NCI-H1417 treated with DMSO at 0.1 percent for 48 hours (cell line): ENCODE data around the gene KLHL6.

Source experiments
- DNase-seq: peaks from one replicate; lab custom pipeline; 2025; lab: John Stamatoyannopoulos, UW

KLHL6 gene

GRCh38 chr3:183563536-183563874, 8.0 kb upstream of the KLHL6 start:
- no peak for DNase-seq

GRCh38 chr3:183560607-183561006, 5.1 kb upstream of the KLHL6 start:
- no peak for DNase-seq

- DNase-seq: no peak
Measured at GRCh38 chr3:183558495-183558894, 3.0 kb upstream of the KLHL6 start.

- DNase-seq: no peak
Measured at GRCh38 chr3:183556722-183557121, 1.2 kb upstream of the KLHL6 start.

GRCh38 chr3:183554377-183554776, 1.1 kb downstream of the KLHL6 start:
- no peak for DNase-seq

DNA sequence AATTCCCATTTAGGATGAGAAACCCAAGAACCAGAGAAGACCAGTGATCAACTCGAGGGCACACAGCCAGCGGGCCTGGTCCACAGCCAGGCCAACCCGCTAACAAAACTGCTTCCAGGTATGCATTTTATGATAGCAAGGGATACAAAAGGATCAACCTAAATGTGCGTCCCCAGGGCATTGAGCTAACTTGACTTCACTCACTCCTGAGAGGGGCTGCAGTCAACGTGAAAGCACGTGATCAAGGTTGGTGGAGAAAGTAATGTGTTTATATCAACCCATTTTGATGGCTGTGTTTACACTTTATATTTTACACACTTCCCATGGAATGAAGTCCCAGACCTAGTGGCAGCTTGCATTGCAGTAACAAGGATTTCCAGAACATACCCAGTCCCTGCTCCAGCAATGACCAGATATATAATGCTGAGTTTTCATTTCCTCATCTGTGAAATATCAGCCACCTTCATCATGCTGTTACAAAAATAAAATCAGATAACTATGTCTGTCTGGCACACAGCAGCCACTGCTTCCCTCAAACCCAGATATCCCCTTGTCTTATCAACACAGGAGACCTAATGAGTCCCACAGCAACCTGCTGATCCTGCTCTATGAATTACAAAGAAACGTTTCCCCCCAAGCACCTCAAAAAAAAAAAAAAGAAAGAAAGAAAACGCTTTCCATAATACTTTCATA, 2.0 kb downstream of the KLHL6 start:
- no peak for DNase-seq

GRCh38 chr3:183551930-183552329, 3.6 kb downstream of the KLHL6 start:
- DNase-seq: no peak

- DNase-seq: no peak
Measured at GRCh38 chr3:183548262-183548769, 7.2 kb downstream of the KLHL6 start.

DNA sequence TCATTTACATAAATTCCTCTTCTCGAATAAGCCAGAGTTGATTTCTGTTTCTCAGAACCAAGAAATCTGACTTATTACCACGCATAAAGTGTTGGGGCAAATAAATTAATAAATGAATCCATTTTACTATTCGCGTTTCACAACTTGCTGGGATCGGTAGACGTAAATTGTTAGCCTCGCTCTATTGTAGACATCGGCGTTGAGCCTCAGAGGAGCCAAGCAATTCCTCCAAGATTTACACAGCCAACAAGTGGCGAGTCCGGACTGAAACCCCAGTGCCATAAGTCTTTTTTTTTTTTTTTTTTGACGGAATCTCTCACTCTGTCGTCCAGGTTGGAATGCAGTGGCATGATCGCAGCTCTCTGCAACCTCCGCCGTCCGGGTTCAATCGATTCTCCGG, 8.9 kb downstream of the KLHL6 start:
- no peak for DNase-seq

DNA sequence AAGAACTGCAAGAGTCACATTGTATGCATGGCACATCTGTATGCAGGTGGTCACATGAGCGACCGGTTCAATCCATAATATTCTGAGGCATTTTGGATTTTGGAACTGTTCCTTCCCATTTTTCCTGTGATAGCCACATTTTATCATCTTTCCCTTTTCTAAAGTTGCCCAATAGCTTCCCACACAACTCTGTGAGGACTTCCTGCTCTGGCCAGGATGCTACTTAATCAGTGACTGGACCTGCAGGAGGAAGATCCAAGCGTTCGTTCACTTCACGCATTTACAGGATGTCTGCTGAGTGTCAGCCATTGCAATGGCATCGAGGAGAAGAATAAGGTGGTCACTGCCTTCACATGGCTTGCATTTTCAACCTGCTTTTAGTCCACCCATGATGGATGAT, 9.8 kb downstream of the KLHL6 start:
- DNase-seq: no peak

DNA sequence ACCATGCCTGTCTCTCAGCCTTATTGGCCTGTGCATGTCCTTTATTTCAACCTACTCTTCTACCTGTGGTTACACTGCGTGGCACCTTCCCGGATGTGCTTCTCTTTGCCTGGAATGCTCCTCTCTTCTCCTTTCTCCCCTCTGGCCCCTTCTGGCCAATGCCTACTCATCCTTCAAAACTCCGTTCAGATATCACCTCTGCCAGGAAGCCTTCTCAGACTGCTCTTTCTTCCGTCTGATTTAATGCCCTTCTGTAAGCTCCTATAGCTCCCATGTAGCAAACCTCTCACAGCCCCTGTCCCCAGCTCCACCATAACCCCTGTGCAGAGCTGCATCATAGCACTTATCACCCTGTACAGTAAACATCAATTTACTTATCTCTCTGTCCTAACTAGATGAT, 13.2 kb downstream of the KLHL6 start:
- no peak for DNase-seq

DNA sequence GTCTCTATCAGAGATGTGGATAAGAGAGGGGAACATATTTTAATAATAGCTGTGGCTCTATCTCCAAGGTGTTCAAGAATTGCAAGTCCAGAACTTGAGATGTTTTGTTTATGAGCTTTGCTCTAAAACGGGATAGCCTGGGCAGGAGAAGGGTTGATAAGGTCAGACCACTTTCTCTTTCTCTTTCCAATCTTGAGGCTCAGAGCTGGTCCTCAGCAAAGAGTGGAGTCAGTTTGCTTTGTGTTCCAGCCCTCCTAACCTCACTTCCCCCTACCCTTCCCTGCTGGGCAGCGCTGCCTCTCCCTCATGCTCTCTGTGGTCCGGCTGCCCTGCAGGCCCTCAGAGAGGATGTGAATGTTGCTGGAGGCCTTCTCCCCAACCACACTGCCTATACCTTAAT, 13.8 kb downstream of the KLHL6 start:
- no peak for DNase-seq

GRCh38 chr3:183541235-183541655, 14.3 kb downstream of the KLHL6 start:
- DNase-seq: no peak

GRCh38 chr3:183540501-183541234, 14.8 kb downstream of the KLHL6 start:
- DNase-seq: no peak

- no peak for DNase-seq
Measured at GRCh38 chr3:183539811-183540210, 15.7 kb downstream of the KLHL6 start.

- DNase-seq: no peak
Measured at GRCh38 chr3:183538486-183538885, 17.0 kb downstream of the KLHL6 start.

GRCh38 chr3:183537295-183537730, 18.2 kb downstream of the KLHL6 start:
- no peak for DNase-seq

DNA sequence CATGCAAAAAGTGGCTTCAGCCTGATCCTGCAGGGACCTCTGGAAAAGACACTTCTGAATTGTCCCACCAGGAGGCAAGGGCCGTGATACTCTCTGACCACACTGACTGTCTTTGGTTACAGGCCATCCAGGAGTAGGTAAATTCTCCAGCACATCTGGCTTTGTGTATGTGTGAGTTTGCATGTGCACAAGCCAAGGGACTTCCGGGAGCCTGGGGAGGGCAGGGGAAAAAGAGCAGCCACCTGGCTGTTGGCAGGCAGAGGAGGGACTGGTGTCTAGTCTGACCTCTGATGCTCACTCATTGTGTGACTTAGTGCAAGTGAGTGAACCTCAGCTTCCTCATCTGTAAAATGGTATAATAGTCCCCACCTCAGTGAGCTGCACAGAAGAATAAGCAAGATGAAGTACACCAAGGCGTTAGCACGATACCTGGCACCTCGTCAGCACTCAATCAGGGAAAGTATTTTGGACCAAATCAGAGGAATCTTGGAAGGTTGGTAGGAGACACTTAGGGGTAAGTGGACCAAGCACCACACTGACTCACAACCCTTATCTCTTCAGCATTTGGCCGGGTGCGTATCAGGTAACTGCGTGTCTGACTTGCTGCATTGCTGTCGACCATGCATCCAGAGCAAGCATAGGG, 19.1 kb downstream of the KLHL6 start:
- no peak for DNase-seq

GRCh38 chr3:183534249-183534648, 21.3 kb downstream of the KLHL6 start:
- DNase-seq: no peak

- no peak for DNase-seq
Measured at GRCh38 chr3:183533412-183534132, 21.9 kb downstream of the KLHL6 start.

DNA sequence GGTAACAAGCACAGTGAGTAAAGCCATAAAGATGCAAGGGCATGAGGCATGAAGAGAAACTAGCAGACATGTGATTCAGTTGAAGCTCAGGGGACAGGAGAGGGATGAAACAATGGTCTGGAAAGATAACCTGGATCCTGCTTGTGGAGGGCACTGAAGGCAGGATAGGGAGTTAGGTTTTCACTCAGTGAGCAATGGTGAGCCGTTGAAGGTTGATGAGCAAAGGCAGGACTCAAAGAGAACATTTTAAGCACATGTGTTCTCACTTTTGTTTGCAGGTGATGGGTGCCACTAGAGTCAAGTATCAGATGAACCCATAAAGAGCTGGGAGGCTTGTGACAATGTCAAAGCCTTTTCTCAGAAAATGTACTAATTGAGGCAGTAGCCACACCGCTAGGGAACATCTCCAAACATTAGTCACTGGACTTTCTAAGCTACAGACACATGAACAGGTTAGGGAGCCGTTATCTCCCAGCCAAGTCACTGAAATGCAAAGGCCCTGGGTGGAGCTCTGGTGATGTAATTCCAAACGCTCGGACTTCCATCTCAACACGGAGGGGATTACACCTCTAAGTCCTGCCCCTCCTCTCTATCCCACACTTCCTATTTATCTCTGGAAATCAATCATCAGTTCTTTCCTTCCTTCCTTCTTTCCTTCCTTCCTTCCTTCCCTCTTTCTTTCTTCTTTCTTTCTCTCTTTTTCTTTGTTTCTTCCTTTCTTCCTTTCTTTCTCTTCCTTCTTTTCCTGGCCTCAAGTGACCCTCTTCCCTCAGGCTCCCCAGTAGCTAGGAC, 22.7 kb downstream of the KLHL6 start:
- DNase-seq: no peak

DNA sequence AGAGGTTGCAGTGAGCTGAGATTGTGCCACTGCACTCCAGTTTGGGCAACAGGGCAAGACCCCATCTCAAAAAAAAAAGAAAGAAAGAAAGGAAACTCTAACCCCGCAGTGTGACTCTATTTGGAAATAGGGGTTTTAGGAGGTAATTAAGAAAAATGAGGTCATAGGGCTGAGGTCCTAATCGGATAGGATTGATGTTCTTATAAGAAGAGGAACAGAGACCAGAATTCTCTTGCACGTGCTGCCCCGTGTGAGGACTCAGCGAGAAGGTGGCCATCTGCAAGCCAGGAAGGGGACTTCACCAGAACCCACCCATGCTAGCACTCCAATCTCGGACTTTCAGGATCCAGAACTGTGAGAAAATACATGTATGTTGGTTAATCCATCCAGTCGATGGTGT, 25.8 kb downstream of the KLHL6 start:
- no peak for DNase-seq
